A549 (cell line): Measurements from ENCODE around the gene CDH5.

Experiments used
- CEBPB ChIP-seq, 2 experiments: fragments of >200 bp in 1 of 2; sonication (Bioruptor Twin) in 1 of 2; formaldehyde crosslinking in 1 of 2; IDR thresholded peaks; 2 replicates each; pipeline ENCODE4 v1.6.1; 2012 to 2016
- CHD4 ChIP-seq: fragments of 200-600 bp; sonication (generic); IDR thresholded peaks from 2 replicates; pipeline ENCODE4 v1.6.1; 2016; ENCODE audit warnings: antibody characterized with exemption, mild to moderate bottlenecking, borderline replicate concordance
- EP300 ChIP-seq, 2 experiments: fragments of >200 bp; sonication (Bioruptor Twin); formaldehyde crosslinking; IDR thresholded peaks; 2 replicates in 1 of 2; 3 replicates in 1 of 2; pipeline ENCODE4 v1.6.1; 2016 to 2017
- HDAC2 ChIP-seq: fragments of 200-600 bp; sonication (generic); IDR thresholded peaks from 2 replicates; pipeline ENCODE4 v1.6.1; 2016
- HOXA7 ChIP-seq: fragments of 250-450 bp; sonication (Bioruptor Pico); IDR thresholded peaks from 2 replicates; pipeline ENCODE4 v1.5.0; 2020; ENCODE audit warnings: mild to moderate bottlenecking, moderate library complexity
- JUN ChIP-seq, 2 experiments: fragments of >200 bp; sonication (Bioruptor Twin); formaldehyde crosslinking; IDR thresholded peaks; 2 replicates in 1 of 2; 3 replicates in 1 of 2; pipeline ENCODE4 v1.6.1; 2016 to 2017
- MAZ ChIP-seq: fragments of 150-350 bp; IDR thresholded peaks from 2 replicates; pipeline ENCODE4 v1.6.1; 2014; ENCODE audit warnings: antibody characterized with exemption, low read depth, low read length, borderline replicate concordance
- POLR2A ChIP-seq: IDR thresholded peaks from 2 replicates; pipeline ENCODE4 v1.6.1; 2012; ENCODE audit warnings: mild to moderate bottlenecking, low read length
- TF ChIP-seq, protein P1 (sequence below): fragments of >200 bp; sonication (Bioruptor Twin); formaldehyde crosslinking; IDR thresholded peaks from 3 replicates; pipeline ENCODE4 v1.5.1; 2016
- TF ChIP-seq, protein P2 (sequence below): fragments of 200-600 bp; sonication (generic); IDR thresholded peaks from 2 replicates; pipeline ENCODE4 v1.6.1; 2016; ENCODE audit warnings: antibody characterized with exemption, mild to moderate bottlenecking, moderate library complexity
- TF ChIP-seq, protein P3 (sequence below): IDR thresholded peaks from 2 replicates; pipeline ENCODE4 v1.6.1; 2012

DNA sequence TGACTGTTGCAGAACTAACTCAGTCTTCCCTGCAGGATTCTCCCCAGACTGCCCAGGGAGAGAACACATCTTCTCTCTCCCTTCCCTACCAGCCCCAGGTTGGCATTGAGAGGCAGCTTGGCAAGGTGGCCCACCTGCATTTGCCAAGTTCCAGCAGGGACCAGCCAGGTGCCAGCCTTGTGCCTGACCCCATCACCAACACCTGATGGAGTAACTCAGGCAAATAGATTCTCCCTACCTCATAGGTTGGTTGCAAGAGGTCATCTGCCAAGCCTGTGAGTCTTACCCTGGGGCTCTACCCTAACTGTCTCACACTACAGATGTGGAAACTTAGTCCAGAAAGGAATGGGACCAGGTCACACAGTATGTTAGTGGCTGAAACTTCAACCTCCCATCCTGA is 81.0 kb downstream of the CDH5 start:
- TF ChIP-seq MAZ (no peak), HDAC2 (no peak), EP300 (IDR thresholded peaks at IDR 0.05) (no peak), CHD4 (no peak), CEBPB (IDR thresholded peaks at IDR 0.05) (no peak), JUN (IDR thresholded peaks at IDR 0.05) (no peak), HOXA7 (no peak), POLR2A (no peak)
- TF ChIP-seq, protein P1, sequence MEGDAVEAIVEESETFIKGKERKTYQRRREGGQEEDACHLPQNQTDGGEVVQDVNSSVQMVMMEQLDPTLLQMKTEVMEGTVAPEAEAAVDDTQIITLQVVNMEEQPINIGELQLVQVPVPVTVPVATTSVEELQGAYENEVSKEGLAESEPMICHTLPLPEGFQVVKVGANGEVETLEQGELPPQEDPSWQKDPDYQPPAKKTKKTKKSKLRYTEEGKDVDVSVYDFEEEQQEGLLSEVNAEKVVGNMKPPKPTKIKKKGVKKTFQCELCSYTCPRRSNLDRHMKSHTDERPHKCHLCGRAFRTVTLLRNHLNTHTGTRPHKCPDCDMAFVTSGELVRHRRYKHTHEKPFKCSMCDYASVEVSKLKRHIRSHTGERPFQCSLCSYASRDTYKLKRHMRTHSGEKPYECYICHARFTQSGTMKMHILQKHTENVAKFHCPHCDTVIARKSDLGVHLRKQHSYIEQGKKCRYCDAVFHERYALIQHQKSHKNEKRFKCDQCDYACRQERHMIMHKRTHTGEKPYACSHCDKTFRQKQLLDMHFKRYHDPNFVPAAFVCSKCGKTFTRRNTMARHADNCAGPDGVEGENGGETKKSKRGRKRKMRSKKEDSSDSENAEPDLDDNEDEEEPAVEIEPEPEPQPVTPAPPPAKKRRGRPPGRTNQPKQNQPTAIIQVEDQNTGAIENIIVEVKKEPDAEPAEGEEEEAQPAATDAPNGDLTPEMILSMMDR, result no peak
- TF ChIP-seq, protein P2, sequence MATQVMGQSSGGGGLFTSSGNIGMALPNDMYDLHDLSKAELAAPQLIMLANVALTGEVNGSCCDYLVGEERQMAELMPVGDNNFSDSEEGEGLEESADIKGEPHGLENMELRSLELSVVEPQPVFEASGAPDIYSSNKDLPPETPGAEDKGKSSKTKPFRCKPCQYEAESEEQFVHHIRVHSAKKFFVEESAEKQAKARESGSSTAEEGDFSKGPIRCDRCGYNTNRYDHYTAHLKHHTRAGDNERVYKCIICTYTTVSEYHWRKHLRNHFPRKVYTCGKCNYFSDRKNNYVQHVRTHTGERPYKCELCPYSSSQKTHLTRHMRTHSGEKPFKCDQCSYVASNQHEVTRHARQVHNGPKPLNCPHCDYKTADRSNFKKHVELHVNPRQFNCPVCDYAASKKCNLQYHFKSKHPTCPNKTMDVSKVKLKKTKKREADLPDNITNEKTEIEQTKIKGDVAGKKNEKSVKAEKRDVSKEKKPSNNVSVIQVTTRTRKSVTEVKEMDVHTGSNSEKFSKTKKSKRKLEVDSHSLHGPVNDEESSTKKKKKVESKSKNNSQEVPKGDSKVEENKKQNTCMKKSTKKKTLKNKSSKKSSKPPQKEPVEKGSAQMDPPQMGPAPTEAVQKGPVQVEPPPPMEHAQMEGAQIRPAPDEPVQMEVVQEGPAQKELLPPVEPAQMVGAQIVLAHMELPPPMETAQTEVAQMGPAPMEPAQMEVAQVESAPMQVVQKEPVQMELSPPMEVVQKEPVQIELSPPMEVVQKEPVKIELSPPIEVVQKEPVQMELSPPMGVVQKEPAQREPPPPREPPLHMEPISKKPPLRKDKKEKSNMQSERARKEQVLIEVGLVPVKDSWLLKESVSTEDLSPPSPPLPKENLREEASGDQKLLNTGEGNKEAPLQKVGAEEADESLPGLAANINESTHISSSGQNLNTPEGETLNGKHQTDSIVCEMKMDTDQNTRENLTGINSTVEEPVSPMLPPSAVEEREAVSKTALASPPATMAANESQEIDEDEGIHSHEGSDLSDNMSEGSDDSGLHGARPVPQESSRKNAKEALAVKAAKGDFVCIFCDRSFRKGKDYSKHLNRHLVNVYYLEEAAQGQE, result no peak
- TF ChIP-seq, protein P3, sequence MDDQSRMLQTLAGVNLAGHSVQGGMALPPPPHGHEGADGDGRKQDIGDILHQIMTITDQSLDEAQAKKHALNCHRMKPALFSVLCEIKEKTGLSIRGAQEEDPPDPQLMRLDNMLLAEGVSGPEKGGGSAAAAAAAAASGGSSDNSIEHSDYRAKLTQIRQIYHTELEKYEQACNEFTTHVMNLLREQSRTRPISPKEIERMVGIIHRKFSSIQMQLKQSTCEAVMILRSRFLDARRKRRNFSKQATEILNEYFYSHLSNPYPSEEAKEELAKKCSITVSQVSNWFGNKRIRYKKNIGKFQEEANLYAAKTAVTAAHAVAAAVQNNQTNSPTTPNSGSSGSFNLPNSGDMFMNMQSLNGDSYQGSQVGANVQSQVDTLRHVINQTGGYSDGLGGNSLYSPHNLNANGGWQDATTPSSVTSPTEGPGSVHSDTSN, result no peak
